Osteoblast (primary cell): ENCODE data around the gene TRIM67. TPM values are rescaled to one million over a fixed set of nuclear protein-coding genes. Genes with fewer than 3 reads are reported as not detected.

Source experiments
- DNase-seq: peaks from one replicate; pipeline ENCODE4 v3.0.0; 2011; ENCODE audit warnings: low spot score, mixed read lengths; ENCODE audit not compliant: insufficient read length; ENCODE audit errors: missing footprints
- H2AFZ ChIP-seq: 2 replicates; pipeline ENCODE4 v1.6.0; 2011; ENCODE audit warnings: mild to moderate bottlenecking, low read length
- H3K27ac ChIP-seq: 2 replicates; pipeline ENCODE4 v1.5.1; 2011; ENCODE audit warnings: mild to moderate bottlenecking, low read depth, low read length, moderate library complexity
- H3K27me3 ChIP-seq: 2 replicates; pipeline ENCODE4 v1.6.0; 2012; ENCODE audit warnings: mild to moderate bottlenecking, control low read depth, inconsistent platforms, low read length, moderate library complexity; ENCODE audit not compliant: insufficient read depth
- H3K36me3 ChIP-seq: 2 replicates; pipeline ENCODE4 v1.5.1; 2011; ENCODE audit warnings: mild to moderate bottlenecking, low read length, control low read depth, moderate library complexity; ENCODE audit not compliant: insufficient read depth
- H3K4me1 ChIP-seq: 2 replicates; pipeline ENCODE4 v1.5.1; 2011; ENCODE audit warnings: mild to moderate bottlenecking, low read length, control low read depth, moderate library complexity; ENCODE audit not compliant: insufficient read depth
- H3K4me2 ChIP-seq: 2 replicates; pipeline ENCODE4 v1.6.0; 2011; ENCODE audit warnings: mild to moderate bottlenecking, low read length; ENCODE audit not compliant: insufficient read depth
- H3K4me3 ChIP-seq: fragments of 200-600 bp; sonication (generic); 3 replicates; pipeline ENCODE4 v1.5.1; 2012; ENCODE audit warnings: mild to moderate bottlenecking, low read length, inconsistent platforms; ENCODE audit not compliant: insufficient read depth
- H3K79me2 ChIP-seq: 2 replicates; pipeline ENCODE4 v1.6.0; 2012; ENCODE audit warnings: mild to moderate bottlenecking, low read length, control low read depth, inconsistent platforms; ENCODE audit not compliant: insufficient read depth
- H3K9me3 ChIP-seq: 2 replicates; pipeline ENCODE4 v1.5.1; 2011; ENCODE audit warnings: low read depth, low read length, control low read depth
- H4K20me1 ChIP-seq: 2 replicates; pipeline ENCODE4 v1.6.0; 2012; ENCODE audit warnings: mild to moderate bottlenecking, low read length, control low read depth; ENCODE audit not compliant: insufficient read depth
- total RNA-seq: library from RNA; depleted of rRNA; stranded (reverse); fragments of >200 nt; gene quantifications from 2 replicates; pipeline ENCODE4 v1.2.3, GENCODE V29; 2012
- TF ChIP-seq, protein P1 (sequence below): IDR thresholded peaks from 2 replicates; pipeline ENCODE4 v1.5.1; 2011; ENCODE audit warnings: mild to moderate bottlenecking, low read depth, low read length, moderate library complexity; ENCODE audit errors: extremely low read depth

Gene TRIM67
- total RNA-seq, 1 donor: 0.36 TPM

DNA sequence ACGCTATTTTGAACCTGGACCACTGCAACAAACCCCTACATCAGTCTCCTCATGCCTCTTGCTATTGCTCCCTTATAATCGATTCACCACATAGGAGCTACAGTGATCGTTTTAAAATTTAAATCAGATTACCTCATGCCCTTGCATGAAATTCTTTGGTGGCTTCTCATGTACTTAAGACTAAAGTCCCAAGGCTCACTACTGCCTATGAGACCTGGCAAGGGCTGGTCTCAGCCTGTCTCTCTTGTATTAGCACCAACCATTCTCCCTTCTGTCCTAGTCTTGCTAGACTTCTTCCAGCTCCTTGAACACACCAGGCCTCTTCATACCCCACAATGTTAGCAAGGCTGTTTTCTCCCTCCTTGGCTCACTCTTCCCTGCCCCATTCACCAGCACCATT is 72.6 kb downstream of the TRIM67 start:
- H3K27ac ChIP-seq: no peak overlapping the region
- TF ChIP-seq, protein P1, sequence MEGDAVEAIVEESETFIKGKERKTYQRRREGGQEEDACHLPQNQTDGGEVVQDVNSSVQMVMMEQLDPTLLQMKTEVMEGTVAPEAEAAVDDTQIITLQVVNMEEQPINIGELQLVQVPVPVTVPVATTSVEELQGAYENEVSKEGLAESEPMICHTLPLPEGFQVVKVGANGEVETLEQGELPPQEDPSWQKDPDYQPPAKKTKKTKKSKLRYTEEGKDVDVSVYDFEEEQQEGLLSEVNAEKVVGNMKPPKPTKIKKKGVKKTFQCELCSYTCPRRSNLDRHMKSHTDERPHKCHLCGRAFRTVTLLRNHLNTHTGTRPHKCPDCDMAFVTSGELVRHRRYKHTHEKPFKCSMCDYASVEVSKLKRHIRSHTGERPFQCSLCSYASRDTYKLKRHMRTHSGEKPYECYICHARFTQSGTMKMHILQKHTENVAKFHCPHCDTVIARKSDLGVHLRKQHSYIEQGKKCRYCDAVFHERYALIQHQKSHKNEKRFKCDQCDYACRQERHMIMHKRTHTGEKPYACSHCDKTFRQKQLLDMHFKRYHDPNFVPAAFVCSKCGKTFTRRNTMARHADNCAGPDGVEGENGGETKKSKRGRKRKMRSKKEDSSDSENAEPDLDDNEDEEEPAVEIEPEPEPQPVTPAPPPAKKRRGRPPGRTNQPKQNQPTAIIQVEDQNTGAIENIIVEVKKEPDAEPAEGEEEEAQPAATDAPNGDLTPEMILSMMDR: no peak
- H3K4me3 ChIP-seq: no peak overlapping the region
- H3K79me2 ChIP-seq: peaks cover 23% of the 10 kb centered on the region
- no peak overlapping the region for H3K4me2 ChIP-seq
- peaks cover 14% of the 10 kb centered on the region for H3K36me3 ChIP-seq
- no peak for DNase-seq
- H3K27me3 ChIP-seq: no peaks in the 10 kb centered on the region
- H2AFZ ChIP-seq: no peak overlapping the region
- H3K4me1 ChIP-seq: no peaks in the 10 kb centered on the region
- H4K20me1 ChIP-seq: peaks cover 15% of the 10 kb centered on the region
- no peaks in the 10 kb centered on the region for H3K9me3 ChIP-seq

DNA sequence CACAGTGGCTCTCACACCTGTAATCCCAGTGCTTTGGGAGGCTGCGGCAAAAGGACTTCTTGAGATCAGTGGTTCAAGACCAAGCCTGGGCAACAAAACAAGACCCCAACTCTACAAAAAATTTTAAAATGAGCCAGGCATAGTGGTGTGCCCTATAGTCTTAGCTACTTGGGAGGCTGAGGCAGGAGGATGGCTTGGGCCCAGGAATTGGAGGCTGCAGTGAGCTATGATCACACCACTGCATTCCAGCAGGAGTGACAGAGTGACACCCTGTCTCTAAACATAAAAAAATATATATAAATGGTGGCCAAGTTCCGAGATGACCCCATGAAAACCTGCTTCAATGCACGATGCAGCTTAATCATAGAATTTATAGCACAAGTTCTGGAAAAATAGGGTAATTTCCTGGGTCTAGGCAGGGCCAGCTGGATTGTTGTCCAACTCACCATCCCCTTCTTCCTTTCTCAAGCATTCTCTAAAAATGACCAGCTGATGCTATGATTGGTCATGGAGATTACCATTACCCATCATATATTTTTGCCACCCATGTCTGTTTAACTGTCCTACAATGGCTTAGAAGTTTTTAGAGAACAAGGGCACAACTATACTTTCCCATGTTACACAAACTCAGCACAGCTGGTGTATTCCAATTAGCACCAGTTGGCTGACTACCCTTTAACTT is 73.8 kb downstream of the TRIM67 start:
- no peak for DNase-seq
- TF ChIP-seq, protein P1: no peak
- H3K4me1 ChIP-seq: peaks cover 8% of the 10 kb centered on the region
- no peak overlapping the region for H3K4me3 ChIP-seq
- no peaks in the 10 kb centered on the region for H3K9me3 ChIP-seq
- H3K4me2 ChIP-seq: no peak overlapping the region
- H2AFZ ChIP-seq: no peak overlapping the region
- H3K36me3 ChIP-seq: peaks cover 11% of the 10 kb centered on the region
- H3K27me3 ChIP-seq: no peaks in the 10 kb centered on the region
- no peak overlapping the region for H3K27ac ChIP-seq
- peaks cover 12% of the 10 kb centered on the region for H4K20me1 ChIP-seq
- peaks cover 30% of the 10 kb centered on the region for H3K79me2 ChIP-seq

DNA sequence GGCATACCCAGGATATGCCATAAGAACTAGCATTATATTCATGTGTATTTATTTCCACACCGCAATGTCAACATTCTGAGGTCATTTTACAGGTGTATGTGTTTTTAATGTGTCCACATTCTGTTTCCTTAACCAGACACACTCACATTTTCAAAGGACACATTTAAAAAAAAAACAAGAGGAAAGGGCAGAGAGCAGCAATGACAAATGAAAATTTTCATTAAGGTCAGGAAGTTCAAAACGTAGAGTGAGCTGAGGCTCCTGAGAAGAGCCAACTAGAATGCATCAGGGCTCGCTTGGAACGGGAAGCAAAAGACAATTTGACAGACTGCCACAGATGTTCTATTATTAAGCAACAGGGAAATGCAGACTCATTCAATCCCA is 74.3 kb downstream of the TRIM67 start:
- DNase-seq: no peak
- Histone ChIP-seq H4K20me1 (peaks cover 7% of the 10 kb centered on the region), H3K79me2 (peaks cover 28% of the 10 kb centered on the region), H2AFZ (no peak overlapping the region), H3K36me3 (peaks cover 7% of the 10 kb centered on the region), H3K27ac (no peak overlapping the region), H3K4me3 (no peak overlapping the region), H3K9me3 (no peaks in the 10 kb centered on the region), H3K4me2 (no peak overlapping the region), H3K4me1 (peaks cover 8% of the 10 kb centered on the region), H3K27me3 (no peaks in the 10 kb centered on the region)
- TF ChIP-seq, protein P1: no peak

DNA sequence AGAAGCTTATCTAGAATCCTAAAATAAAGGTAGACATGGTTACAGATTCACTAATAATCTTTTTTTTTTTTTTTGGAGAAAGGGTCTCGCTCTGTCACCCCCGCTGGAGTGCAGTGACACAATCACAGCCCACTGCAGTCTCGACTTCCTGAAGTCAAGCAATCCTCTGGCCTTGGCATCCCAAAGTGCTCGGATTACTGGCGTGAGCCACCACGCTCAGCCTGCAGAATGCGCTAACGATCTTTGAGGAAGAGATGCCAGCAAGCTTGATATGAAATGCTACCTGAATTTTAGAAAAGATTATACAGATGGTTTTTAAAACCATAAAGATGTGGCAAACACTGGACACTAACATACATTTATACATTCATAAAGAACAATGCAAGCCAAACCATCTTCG is 75.1 kb downstream of the TRIM67 start:
- Histone ChIP-seq H3K4me2 (no peak overlapping the region), H2AFZ (no peak overlapping the region), H3K9me3 (no peaks in the 10 kb centered on the region), H3K4me1 (peaks cover 10% of the 10 kb centered on the region), H3K4me3 (no peak overlapping the region), H4K20me1 (no peaks in the 10 kb centered on the region), H3K79me2 (peaks cover 32% of the 10 kb centered on the region), H3K27me3 (no peaks in the 10 kb centered on the region), H3K27ac (no peak overlapping the region), H3K36me3 (peaks cover 7% of the 10 kb centered on the region)
- no peak for DNase-seq
- TF ChIP-seq, protein P1: no peak
